ENCODE data around the gene CRABP2. TPM values are rescaled to one million over a fixed set of nuclear protein-coding genes. Genes with fewer than 3 reads are reported as not detected.

CRABP2 gene
- total RNA-seq, 1 donor from 2014 or later = 72.5 TPM

DNA sequence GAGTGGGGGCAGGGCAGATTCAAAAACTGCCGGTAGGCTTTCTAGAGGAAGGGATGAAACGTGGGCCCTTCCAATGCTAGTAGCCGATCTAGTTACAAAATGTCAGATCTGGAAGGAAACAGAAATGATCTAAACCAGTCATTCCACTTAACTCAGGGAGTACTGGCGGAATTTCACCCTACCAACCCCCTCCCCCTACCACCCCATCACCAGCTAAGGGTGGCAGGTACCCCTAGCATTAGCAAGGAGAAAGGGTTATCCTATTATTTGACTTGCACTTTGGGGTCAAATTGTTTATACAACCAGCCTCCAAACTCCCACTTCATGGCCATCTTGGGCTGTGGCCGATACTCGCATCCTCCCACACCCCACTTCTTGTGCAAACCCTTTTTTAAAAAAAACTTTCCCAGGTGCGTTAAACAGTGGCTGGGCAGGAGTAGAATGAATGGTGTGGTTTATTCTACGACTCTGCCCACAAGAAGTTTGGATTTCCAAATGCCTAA lies 36.1 kb upstream of the CRABP2 start:
- DNase-seq = no peak

DNA sequence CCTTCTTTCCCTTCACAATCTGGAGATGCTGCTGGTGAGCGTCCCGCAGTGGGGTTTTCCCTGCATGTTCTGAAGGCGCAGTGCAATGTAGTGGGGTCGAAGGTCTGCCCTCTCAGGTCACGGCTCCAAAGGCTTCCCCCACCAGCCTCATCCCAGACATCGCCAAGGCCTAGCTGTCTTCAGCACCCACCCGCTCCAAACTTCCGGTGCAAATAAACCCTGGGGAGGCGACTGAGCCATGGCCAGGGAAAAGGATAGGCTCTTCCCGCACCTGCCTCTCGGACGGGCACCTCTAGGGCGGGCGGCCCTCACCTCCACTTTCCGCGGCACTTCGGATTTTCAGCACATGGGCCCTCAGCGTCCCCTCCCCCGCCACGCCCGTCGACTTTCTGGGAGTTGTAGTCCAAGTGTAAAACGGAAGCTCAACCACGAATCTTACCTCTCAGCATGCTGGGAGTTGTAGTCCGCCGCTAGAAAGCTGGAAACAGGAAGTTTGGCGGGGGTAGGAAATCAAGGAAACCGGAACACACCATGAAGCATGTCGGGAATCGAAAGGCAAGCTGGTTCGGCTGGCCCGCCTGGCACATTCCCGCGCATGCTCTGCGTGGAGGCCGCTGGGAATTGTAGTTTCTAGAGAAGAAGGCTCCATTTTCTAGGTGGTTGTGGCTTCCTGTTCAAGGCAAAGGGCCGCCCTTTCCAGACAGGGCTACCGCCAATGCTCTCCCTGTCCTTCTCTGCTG lies 35.5 kb upstream of the CRABP2 start, which contains the start of gene MRPL24:
TSS of gene MRPL24 (minus strand) at position 348 of the 740 bp plus-strand sequence. CDS start 2,384 bp downstream, outside the sequence.
- DNase-seq = peak; percentile 99

DNA sequence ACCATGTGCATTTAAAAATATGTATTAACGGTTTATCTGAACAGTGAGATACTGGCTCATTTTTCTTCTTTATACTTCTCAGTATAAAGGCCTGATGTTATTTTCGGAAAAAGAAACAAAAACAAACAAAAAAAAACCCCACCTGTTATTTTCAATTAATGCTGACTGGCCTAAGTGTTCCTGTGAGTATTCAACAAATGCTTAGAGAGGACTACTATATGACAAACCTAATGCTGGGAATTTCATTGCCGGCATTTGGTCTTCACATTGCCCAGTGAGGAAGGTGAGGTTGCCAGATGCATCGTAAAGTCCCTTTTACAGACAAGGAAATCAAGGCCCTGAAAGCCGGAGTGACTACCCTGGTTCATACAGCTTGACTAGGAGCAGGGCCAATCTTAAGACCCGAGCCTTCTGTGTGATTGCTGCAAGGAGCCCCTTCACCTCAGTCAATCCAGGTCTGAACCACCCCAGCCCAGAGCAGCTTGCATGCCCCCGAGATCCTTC lies 34.9 kb upstream of the CRABP2 start:
- peak; percentile 40 for DNase-seq

DNA sequence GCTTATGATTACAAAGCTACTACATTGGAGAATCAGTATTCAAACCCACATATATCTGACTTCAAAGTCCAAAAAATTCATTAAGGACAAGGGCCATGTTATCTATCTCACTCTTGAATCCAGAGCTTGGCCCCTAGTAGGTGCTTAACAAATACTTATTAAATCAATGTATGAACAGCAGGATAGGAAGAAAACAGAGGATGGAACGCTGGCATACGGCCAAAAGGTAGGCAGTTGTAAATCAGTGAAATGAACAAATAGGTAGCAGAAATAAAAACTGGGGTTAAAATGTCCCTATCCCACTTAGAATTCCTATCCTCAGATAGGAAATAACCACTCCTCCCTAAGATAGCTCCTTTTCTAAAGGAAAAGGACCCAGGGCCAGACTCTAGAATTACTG lies 33.5 kb upstream of the CRABP2 start:
- no peak for DNase-seq

DNA sequence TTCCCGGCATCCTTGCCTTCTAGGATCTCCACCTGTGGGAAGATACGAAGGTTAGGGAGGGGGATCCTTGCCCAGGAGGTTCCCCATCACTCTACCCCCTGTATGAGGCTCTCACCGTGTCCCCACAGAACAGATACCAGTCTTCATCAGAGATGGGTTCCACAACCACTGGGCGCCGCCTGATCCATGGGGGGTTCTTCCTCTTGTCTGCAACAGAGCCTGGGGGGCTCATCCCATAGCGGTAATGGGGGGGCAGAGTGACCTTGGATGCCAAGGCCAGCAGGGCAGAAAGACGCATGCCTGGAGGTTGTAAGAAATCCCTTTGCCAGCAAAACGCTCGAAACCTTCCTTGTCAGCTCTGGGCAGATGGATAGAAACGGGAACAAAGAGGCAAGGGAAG lies 33.0 kb upstream of the CRABP2 start:
- no peak for DNase-seq

DNA sequence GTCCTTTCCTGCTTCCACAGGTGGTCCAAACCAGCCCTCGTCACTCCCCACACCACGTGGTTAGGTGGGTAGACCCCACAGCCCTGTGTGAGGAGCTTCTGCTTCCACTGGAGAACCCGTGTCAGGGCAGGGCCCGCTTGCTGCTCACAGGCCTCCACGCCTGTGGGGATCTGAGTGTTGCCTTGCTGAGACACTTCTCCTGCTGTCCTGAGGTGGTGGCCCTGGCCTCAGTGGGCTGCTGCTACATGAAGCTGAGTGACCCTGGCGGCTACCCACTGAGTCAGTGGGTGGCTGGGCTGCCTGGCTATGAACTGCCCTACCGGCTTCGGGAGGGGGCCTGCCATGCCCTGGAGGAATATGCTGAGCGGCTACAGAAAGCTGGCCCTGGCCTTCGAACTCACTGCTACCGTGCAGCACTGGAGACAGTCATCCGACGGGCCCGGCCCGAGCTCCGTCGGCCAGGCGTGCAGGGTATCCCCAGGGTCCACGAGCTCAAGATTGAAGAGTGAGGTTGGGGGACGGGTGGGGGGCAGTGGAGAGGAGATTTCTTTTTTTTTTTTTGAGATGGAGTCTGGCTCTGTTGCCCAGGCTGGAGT lies 28.7 kb upstream of the CRABP2 start:
- DNase-seq = no peak

DNA sequence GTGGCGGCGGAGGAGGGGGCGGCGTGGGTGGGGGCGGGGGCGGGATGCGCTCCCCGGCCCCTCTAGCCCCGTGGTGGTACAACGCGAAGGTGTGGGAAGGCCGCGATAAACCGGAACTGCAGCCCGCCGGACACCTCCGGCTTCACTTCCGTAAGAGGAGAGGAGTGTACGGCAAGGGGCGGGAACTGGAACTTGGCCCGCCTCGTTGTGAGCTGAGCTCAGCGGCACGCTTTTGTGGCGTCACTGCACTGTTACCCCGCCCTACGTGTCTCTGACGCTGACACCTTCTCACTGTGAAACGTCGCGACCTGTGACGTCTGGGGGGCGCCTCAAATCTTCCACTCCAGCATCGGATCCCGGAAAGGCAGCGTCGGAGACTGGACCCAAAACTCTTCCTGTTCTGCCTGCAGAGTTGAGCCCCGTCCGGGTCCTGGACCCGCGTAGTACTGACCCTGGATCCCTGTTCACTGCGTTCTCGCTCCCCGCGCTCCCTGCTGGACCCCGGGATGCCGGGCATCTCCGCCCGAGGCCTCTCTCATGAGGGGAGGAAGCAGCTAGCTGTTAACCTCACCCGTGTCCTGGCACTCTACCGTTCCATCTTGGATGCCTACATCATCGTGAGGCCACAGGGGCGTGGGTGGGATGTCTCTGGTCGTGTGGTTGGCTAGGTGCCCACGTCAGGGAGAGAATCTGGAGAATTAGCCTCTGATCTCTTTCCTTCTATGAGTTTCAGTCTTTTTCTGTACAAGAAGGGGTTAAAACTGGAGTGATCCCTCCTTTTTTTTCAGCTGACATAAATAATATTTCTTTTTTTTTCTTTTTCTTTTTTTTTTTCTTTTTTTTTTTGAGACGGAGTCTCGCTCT lies 23.4 kb upstream of the CRABP2 start, which contains the start of gene ISG20L2:
TSS of gene ISG20L2 (minus strand) at position 168 of the 864 bp plus-strand sequence. CDS start 1,114 bp downstream, outside the sequence.
- peak; percentile 97 for DNase-seq

DNA sequence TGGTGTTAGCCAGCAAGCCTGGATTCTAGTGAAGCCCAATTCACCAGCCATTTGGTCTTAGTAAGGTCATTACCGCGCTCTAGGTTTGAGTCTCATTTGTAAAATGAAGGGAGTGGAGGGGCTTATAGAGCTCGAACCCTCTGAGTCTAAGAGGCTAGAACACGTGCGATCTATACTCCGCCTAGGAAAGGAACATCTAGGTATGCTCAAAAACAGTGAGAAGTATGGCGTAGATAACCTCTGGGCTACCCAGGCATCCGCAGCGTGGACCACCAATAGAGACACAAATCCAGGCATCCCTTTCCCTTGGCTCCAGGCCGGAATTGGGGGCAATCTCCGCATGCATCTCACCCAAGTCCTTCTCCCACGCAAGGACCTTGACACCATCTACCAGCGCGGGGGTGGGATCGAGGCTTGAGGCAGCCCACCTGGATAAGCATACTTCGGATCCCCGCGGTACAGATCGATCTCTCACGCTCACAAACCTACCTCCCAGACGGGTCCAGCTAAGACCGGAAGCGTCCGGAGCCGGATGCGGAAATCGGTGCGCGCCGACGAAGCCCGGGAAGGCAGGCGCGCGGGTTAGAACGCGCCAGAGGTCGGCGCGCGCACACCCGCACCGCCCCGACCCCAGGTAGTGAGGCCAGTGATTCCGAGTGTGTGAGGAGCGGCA lies 22.7 kb upstream of the CRABP2 start, which contains the start of gene METTL25B:
TSS of gene METTL25B (plus strand) at position 544 of the 673 bp plus-strand sequence. CDS start 636 bp downstream, outside the sequence.
- peak; percentile 69 for DNase-seq

DNA sequence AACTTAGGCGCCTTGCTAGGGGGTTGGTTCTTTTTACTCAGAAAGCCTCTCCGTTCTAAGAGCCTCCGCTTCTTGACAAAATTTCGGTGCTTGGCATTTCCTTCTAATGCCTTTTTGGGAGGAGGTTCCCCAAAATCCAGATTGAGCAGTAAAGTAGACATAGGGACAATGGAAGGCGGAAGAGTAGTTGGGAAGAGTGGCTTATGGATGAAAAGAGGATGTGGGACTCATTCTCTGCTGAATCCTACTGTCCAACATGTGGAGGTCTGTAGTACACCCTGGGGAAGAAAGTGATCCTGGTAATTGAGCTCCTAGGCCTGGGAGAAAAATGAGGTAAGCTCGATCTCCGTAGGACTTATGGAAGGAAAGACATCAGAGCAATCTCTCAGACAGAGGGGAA lies 22.1 kb upstream of the CRABP2 start:
- no peak for DNase-seq

DNA sequence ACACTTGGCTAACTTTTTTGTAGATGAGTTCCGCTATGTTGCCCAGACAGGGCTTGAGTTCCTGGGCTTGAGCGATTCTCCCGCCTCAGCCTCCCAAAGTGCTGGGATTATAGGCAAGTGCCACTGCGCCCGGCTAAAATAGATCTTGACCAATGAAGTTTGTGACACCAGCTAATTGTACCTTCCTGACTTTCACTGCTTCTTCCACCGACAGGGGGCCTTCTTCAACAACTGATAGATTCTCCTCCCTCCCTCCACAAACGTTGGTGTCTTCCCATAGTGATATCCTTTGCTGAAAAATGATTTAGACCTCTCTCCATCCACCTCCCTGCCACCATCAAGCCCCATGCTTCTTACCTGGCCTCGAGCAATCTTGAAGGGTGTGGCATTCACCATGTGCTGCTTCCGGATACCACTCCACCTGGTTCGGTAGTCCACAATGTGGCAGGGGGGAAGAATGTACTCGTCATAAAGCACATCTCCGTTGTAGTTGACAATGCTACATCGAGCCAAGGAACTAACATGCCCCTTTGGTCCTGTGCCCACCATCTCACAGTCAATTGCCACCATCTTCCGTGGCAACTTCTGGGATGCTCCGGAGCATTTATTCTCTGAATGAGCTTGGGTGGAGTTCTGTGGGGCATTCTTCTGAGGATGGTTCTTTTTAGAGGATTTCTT lies 21.3 kb upstream of the CRABP2 start:
- DNase-seq = peak; percentile 57

DNA sequence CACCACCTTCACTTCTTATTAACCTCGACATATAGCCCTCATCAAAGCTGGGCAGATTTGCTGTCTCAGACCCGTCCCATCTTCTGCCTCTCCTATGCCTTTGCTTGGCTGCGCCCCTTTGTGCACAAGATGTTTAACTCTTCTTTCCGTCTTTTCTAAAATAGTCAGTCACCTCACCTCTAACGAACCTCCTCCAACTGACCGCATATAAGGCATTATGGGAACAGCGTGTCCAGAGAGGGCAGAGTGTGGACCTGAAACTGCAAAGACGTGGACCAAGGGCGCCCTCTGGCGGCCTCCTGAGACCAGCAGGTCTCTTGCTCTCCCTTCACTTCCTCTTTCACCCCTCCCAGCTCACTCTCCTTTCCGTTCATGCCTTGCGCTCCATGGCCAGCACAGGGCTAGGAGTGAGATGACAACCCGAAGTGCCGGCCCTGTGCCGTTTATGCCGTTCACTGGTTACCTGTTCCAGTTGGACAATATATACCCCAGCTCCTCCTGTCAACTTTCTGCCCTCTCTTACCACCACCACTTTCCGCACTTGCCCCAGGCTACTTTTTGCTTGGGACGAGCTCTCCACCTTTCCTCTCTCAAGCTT lies 20.4 kb upstream of the CRABP2 start:
- peak; percentile 75 for DNase-seq

DNA sequence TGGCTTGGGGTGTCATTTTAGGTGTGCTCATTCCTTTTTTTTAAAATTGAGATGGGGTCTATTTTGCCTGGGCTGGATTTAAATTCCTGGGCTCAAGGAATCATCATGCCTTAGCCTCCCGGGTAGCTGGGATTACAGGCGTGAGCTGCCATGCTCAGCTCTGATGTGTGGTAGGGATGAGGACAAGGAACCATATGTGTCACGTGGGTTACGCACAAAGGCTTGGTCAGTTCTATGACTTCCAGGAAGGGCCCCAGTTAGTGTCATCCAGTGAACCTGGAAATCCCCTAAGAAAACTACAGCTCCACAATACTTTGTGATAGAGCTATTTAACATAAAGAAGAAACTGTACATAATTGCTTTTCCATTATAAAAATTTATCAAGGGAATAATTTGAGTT lies 16.2 kb upstream of the CRABP2 start:
- no peak for DNase-seq

DNA sequence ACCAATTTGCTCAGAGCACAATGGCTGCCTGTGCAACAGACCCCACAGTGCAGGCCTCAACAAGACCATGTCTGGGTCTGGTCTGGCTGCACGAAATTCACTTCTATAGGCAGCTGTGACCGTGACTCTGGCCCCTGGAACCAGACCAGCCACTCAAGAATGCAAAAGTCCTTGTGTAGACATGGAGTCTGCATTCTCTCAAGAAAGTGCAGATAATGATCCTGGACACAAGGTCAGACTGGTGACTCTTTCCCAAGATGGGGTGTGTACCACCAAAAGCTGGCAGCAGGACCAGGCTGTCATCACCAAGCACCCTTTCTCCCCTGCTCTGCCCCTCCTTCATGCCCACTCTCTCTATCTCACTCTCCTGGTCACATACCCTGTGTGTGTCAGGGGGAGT lies 15.7 kb upstream of the CRABP2 start:
- DNase-seq = no peak

DNA sequence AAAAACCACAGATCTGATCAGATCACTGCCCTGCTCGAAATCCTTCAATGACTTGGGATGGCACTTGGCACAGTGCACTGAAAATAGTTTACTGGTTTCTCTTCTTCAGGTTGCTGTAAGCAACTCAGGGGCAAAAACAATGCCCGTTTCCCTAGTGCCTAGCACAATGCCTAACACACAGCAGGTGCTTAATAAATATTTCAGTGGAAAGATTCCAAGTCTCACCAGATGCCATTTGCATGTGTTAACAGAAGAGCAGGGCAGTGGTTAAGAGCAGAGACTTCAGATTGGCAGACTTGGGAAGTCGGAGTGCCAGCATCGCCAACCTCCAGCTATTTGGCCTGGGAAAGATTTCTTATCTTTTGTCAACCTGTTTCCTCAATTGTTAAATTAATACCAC lies 12.0 kb upstream of the CRABP2 start:
- DNase-seq = no peak

DNA sequence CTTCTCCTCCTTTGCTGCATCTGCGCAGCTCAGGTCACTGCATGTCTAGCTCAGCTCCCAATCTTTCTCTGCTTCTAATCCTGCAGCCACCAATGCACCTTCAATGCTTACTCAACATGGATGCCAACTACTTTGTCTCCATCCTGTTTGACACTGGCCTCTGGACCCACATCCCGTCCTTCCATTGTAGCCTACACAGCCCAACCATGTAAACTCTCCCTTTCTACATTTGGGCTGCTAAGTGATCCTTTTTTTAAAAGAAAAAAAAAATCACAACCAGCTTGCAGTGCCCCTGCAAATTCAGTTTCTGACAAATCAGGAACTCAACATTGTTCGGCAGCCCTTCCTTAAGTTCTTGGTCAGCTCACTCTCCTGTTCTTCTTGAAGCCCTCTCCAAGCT lies 9.4 kb upstream of the CRABP2 start:
- no peak for DNase-seq

DNA sequence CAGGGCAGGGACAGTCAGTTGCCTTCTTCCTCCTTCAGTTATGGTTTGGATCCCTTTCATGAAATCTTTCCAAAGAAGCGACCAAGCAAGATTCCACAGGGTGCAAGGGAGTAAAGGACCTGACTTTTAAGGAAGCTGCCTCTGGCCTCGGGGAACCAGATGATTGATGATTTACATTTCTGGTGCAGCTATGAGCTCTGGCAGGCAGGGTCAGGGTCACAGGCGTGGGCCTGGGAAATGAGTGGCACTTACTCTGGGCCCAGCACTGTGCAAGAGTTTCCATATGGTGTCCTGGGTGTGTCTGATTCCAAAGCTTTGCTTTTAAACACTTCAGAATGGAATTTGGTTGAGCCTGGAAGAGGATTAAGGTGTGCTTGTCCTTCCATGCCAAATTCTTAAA lies 7.2 kb upstream of the CRABP2 start:
- no peak for DNase-seq

DNA sequence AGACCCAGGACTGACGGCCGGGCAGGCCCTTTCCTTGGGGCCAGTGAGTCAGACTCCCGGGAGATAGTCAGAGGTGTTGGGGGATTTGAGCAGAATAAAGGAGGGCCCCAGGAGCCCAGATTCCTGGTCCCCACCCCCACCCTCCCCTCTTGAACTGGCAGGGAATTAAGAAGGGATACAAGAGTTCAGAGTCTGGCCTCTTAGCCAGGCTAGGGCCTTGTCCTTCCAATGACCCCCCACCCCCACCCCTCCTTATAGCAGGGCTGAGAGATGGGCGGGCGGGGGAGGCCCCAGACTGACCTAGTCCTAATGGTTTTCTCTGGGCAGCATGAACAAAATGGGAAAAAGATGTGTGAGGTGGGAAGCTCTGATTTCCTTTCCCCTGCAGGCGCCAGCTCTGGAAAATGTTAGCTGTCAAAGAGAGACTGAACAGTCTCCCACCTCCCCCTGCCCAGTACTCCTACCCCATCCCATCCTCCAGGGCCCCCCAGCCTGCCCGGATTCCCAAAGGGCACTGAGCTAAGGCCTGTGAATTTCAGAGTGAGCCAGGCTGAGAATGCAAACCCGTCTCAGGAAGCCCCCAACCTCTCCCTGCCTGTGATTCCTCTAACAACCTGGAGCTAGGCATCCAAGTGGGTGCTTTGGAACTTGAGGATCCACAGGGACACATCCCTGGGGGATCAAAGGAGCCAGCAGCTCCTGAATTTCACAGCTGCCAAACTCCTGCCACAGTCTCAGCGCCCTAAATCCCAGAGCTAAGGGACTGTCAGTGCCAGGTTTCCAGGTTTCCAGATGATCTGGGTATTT lies 5.8 kb upstream of the CRABP2 start:
- peak; percentile 12 for DNase-seq

DNA sequence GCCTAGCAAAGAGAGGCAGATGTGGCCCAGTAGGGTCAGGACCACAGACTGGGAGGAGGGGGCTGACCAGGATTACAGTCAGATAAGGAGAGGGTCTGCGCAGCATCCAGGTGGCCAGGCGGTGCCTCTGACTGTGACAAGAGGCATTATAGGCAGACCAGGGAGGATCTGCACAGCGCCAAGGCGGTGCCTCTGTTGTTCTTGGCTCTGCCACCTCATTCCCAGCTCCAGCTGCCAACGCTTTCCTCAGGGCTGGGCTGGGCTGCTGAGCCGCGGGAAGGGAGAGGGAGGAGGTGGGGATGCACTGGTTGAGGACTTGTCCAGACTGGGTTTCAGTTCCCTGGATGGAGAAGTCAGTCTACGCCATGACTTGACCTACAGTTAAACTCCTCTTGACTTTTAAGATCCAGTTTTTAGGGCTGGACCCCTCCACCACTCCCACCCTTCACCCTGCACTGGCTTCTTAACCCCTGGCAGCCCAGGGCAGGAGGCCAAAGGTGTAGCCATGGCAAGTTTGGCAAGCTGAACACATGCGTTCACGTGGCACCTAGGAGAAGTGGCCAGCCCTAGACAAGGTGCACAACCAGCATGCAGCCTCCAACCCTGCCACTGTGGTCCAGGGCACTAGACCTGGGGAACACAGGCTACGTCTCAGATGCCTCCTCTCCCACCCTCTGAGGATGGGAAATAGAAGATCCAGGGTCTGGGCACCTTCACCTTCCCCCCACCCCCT lies 4.5 kb upstream of the CRABP2 start:
- DNase-seq = peak; percentile 9

DNA sequence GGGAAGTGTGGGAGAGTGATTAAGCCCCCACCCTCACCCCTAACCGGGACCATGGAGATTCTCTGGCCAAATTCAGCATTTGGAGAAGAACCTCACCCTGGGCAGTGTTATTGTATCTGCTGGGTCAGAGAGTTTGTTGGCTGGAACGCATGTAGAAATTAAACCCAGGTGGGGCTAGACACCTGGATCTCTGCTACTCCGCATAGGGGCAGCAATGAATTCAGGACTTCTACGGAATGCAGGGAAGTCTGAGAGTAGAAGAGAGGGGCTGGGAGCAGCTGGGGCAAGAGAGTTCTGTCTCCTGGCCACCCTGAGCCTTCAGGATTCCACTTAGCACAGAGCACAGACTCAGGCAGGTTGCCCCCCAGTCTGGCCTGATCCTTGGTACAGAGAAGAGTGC lies 3.6 kb upstream of the CRABP2 start:
- DNase-seq = no peak

Data from skin of body (tissue), 2 donors.